RWPE2 (cell line): ENCODE results near the gene TRABD2A.
"Not testable (repeated sequence)": the region's sequence is repeated elsewhere in the genome, so short reads cannot be mapped to it uniquely, and the experiment has no call there.

ENCODE experiments used
- ATAC-seq: fragments of 200-7000 bp; cut with Tn5 transposase; 3 replicates; pipeline ENCODE4 v1.9.1; 2021; ENCODE audit warnings: low read depth
- DNase-seq: peaks from one replicate; pipeline ENCODE4 v3.0.0-alpha.2; 2020; ENCODE audit warnings: low spot score
- H3K27ac ChIP-seq: fragments of 450-650 bp; 2 replicates; pipeline ENCODE4 v1.5.1; 2017; ENCODE audit warnings: mild to moderate bottlenecking; ENCODE audit not compliant: poor library complexity, severe bottlenecking
- H3K27me3 ChIP-seq: fragments of 250-450 bp; sonication (Bioruptor Pico); 2 replicates; pipeline ENCODE4 v1.5.1; 2021; ENCODE audit warnings: mild to moderate bottlenecking, moderate library complexity; ENCODE audit not compliant: insufficient read depth, poor library complexity, severe bottlenecking
- H3K36me3 ChIP-seq: fragments of 250-450 bp; sonication (Bioruptor Pico); 2 replicates; pipeline ENCODE4 v1.5.1; 2020; ENCODE audit warnings: low read depth, mild to moderate bottlenecking, moderate library complexity
- H3K4me1 ChIP-seq: fragments of 250-450 bp; sonication (Bioruptor Pico); 2 replicates; pipeline ENCODE4 v1.5.1; 2021; ENCODE audit warnings: mild to moderate bottlenecking, moderate library complexity; ENCODE audit not compliant: insufficient read depth, poor library complexity, severe bottlenecking
- H3K4me3 ChIP-seq: fragments of 250-450 bp; sonication (Bioruptor Pico); 2 replicates; pipeline ENCODE4 v1.5.1; 2021; ENCODE audit warnings: mild to moderate bottlenecking, moderate library complexity; ENCODE audit not compliant: severe bottlenecking
- H3K9me3 ChIP-seq: fragments of 250-450 bp; sonication (Bioruptor Pico); 2 replicates; pipeline ENCODE4 v1.5.1; 2021; ENCODE audit warnings: mild to moderate bottlenecking, moderate library complexity; ENCODE audit not compliant: severe bottlenecking
- CTCF ChIP-seq: fragments of 450-650 bp; IDR thresholded peaks from one replicate; pipeline ENCODE4 v1.5.1; 2017; ENCODE audit warnings: mild to moderate bottlenecking, moderate library complexity; ENCODE audit not compliant: poor library complexity, severe bottlenecking

TRABD2A gene

GRCh38 chr2:84781942-84782716, 98.8 kb downstream of the TRABD2A start:
- ATAC-seq (peak; percentile 99), DNase-seq (no peak)
- no peaks in the 10 kb centered on the region for H3K36me3 ChIP-seq
- no peaks in the 10 kb centered on the region for H3K9me3 ChIP-seq
- H3K27me3 ChIP-seq: no peaks in the 10 kb centered on the region
- H3K4me1 ChIP-seq: peaks cover 10% of the 10 kb centered on the region
- H3K27ac ChIP-seq: no peak overlapping the region
- H3K4me3 ChIP-seq: no peak overlapping the region
- no peak for TF ChIP-seq CTCF

- no peaks in the 10 kb centered on the region for H3K36me3 ChIP-seq
- no peak overlapping the region for H3K27ac ChIP-seq
- H3K4me1 ChIP-seq: peaks cover 19% of the 10 kb centered on the region
- ATAC-seq: no peak
- no peaks in the 10 kb centered on the region for H3K9me3 ChIP-seq
- H3K27me3 ChIP-seq: no peaks in the 10 kb centered on the region
- no peak for DNase-seq
- no peak overlapping the region for H3K4me3 ChIP-seq
- no peak for TF ChIP-seq CTCF
Observed at GRCh38 chr2:84779781-84780180, 101.1 kb downstream of the TRABD2A start.

- peaks cover 4% of the 10 kb centered on the region for H3K9me3 ChIP-seq
- ATAC-seq: no peak
- no peaks in the 10 kb centered on the region for H3K36me3 ChIP-seq
- TF ChIP-seq CTCF: no peak
- H3K4me1 ChIP-seq: peaks cover 19% of the 10 kb centered on the region
- no peak overlapping the region for H3K4me3 ChIP-seq
- H3K27ac ChIP-seq: no peak overlapping the region
- no peaks in the 10 kb centered on the region for H3K27me3 ChIP-seq
- no peak for DNase-seq
Observed at GRCh38 chr2:84778911-84779690, 101.8 kb downstream of the TRABD2A start.

- DNase-seq: no peak
- peaks cover 9% of the 10 kb centered on the region for H3K4me1 ChIP-seq
- no peak for TF ChIP-seq CTCF
Observed at GRCh38 chr2:84776011-84776410, 104.9 kb downstream of the TRABD2A start.

GRCh38 chr2:84773562-84773961, 107.3 kb downstream of the TRABD2A start:
- H3K4me3 ChIP-seq, H3K27ac ChIP-seq, ATAC-seq, H3K27me3 ChIP-seq, H3K9me3 ChIP-seq, DNase-seq, H3K36me3 ChIP-seq, H3K4me1 ChIP-seq: not testable (repeated sequence)

More at GRCh38 chr2:84776011-84776410, 104.9 kb downstream of the TRABD2A start:
- H3K27me3 ChIP-seq: no peaks in the 10 kb centered on the region
- H3K9me3 ChIP-seq: peaks cover 8% of the 10 kb centered on the region
- H3K36me3 ChIP-seq: no peaks in the 10 kb centered on the region
- H3K27ac ChIP-seq: no peak overlapping the region
- H3K4me3 ChIP-seq: no peak overlapping the region
- ATAC-seq: peak; percentile 59
